Mesenchymal stem cell (in vitro differentiated cells and primary cell): ENCODE results near the gene THG1L. TPM values are rescaled to one million over a fixed set of nuclear protein-coding genes. Genes with fewer than 3 reads are reported as not detected.

Experiments used
- small RNA-seq: library from polyadenylated mRNA; stranded (forward); fragments of <200 nt; extraction: miRNeasy Mini kit (QIAGEN cat#:217004); gene quantifications from one replicate; pipeline ENCODE3, GENCODE V24; 2013; ENCODE audit warnings: low read depth

THG1L gene

Small RNA genes lying within 50 kb of the gene (small RNA-seq; reads per million reads assigned to genes)
- gene AC026407.1: not detected
